ENCODE results near the gene SLC29A1.

The SLC29A1 gene

GRCh38 chr6:44216677-44217331 is 6.6 kb upstream of the SLC29A1 start, which contains the start of gene MYMX:
Gene MYMX, plus strand, starts transcription at chr6:44216926. Its CDS starts 546 bp downstream, at chr6:44217472.
- H3K27ac ChIP-seq (ENCODE audit: low read depth, low read length): no peak within 1 kb of the TSS
- H3K9me2 ChIP-seq (replicated peaks; ENCODE audit: insufficient read depth, low read length): no peaks in the 10 kb centered on the region
- H2AFZ ChIP-seq (ENCODE audit: low read depth, low read length, severe bottlenecking): no peak within 1 kb of the TSS
- H3K79me2 ChIP-seq (ENCODE audit: insufficient read depth, low read length): no peaks in the 10 kb centered on the region
- H3K27me3 ChIP-seq (ENCODE audit: low read length): no peaks in the 10 kb centered on the region
- H3K9ac ChIP-seq (ENCODE audit: low read length): no peak within 1 kb of the TSS
- no peak within 1 kb of the TSS for H3K4me2 ChIP-seq (ENCODE audit: low read depth, low read length, poor library complexity, severe bottlenecking)
- no peaks in the 10 kb centered on the region for H3K36me3 ChIP-seq (ENCODE audit: low read length)
- TF ChIP-seq CTCF (IDR thresholded peaks at IDR 0.05; ENCODE audit: insufficient read depth, low read length, poor library complexity, severe bottlenecking): no peak
- TF ChIP-seq EZH2phosphoT487 (conservative IDR thresholded peaks at IDR 0.05; ENCODE audit: low read length): no peak
- H3K9me3 ChIP-seq (ENCODE audit: insufficient read depth, low read length): no peaks in the 10 kb centered on the region
- H3F3A ChIP-seq (ENCODE audit: insufficient read depth): peaks cover 14% of the 10 kb centered on the region
- H3K4me3 ChIP-seq (ENCODE audit: insufficient read depth, low read length, poor library complexity, severe bottlenecking): no peak within 1 kb of the TSS
- no peaks in the 10 kb centered on the region for H4K20me1 ChIP-seq (ENCODE audit: low read depth, low read length)

- Histone ChIP-seq H3F3A (ENCODE audit: insufficient read depth) (peaks cover 14% of the 10 kb centered on the region), H3K9ac (ENCODE audit: low read length) (no peak overlapping the region), H2AFZ (ENCODE audit: low read depth, low read length, severe bottlenecking) (no peak overlapping the region), H3K27ac (ENCODE audit: low read depth, low read length) (no peak overlapping the region), H3K79me2 (ENCODE audit: insufficient read depth, low read length) (no peaks in the 10 kb centered on the region), H3K27me3 (ENCODE audit: low read length) (no peaks in the 10 kb centered on the region), H3K4me2 (ENCODE audit: low read depth, low read length, poor library complexity, severe bottlenecking) (no peak overlapping the region), H3K9me3 (ENCODE audit: insufficient read depth, low read length) (no peaks in the 10 kb centered on the region), H4K20me1 (ENCODE audit: low read depth, low read length) (no peaks in the 10 kb centered on the region), H3K9me2 (replicated peaks; ENCODE audit: insufficient read depth, low read length) (no peaks in the 10 kb centered on the region), H3K36me3 (ENCODE audit: low read length) (no peaks in the 10 kb centered on the region), H3K4me3 (ENCODE audit: insufficient read depth, low read length, poor library complexity, severe bottlenecking) (no peak overlapping the region)
- TF ChIP-seq CTCF (IDR thresholded peaks at IDR 0.05; ENCODE audit: insufficient read depth, low read length, poor library complexity, severe bottlenecking): no peak
- TF ChIP-seq EZH2phosphoT487 (conservative IDR thresholded peaks at IDR 0.05; ENCODE audit: low read length): no peak
Observed at GRCh38 chr6:44217332-44218143, 5.9 kb upstream of the SLC29A1 start.

GRCh38 chr6:44219053-44219814 is 4.2 kb upstream of the SLC29A1 start:
- Histone ChIP-seq H2AFZ (ENCODE audit: low read depth, low read length, severe bottlenecking) (peak overlapping the region; percentile 81), H3K36me3 (ENCODE audit: low read length) (no peaks in the 10 kb centered on the region), H3K9me3 (ENCODE audit: insufficient read depth, low read length) (no peaks in the 10 kb centered on the region), H3F3A (ENCODE audit: insufficient read depth) (peaks cover 14% of the 10 kb centered on the region), H3K4me2 (ENCODE audit: low read depth, low read length, poor library complexity, severe bottlenecking) (peak overlapping the region; percentile 66), H3K9ac (ENCODE audit: low read length) (peak overlapping the region; percentile 56), H4K20me1 (ENCODE audit: low read depth, low read length) (no peaks in the 10 kb centered on the region), H3K9me2 (replicated peaks; ENCODE audit: insufficient read depth, low read length) (no peaks in the 10 kb centered on the region), H3K27me3 (ENCODE audit: low read length) (no peaks in the 10 kb centered on the region), H3K79me2 (ENCODE audit: insufficient read depth, low read length) (peaks cover 7% of the 10 kb centered on the region), H3K4me3 (ENCODE audit: insufficient read depth, low read length, poor library complexity, severe bottlenecking) (peak overlapping the region; percentile 50), H3K27ac (ENCODE audit: low read depth, low read length) (peak overlapping the region; percentile 59)
- TF ChIP-seq EZH2phosphoT487 (conservative IDR thresholded peaks at IDR 0.05; ENCODE audit: low read length): no peak
- TF ChIP-seq CTCF (IDR thresholded peaks at IDR 0.05; ENCODE audit: insufficient read depth, low read length, poor library complexity, severe bottlenecking): no peak
